Neuron (in vitro differentiated cells): ENCODE measurements around the gene PLAAT3.

ENCODE experiments used
- H2AFZ ChIP-seq: one replicate; pipeline ENCODE4 v1.6.1; 2013; ENCODE audit warnings: low read depth, mild to moderate bottlenecking, inconsistent platforms, low read length, moderate library complexity
- H3K27me3 ChIP-seq: one replicate; pipeline ENCODE4 v1.6.1; 2013; ENCODE audit warnings: low read length; ENCODE audit not compliant: insufficient read depth
- H3K36me3 ChIP-seq: one replicate; pipeline ENCODE4 v1.6.1; 2013; ENCODE audit warnings: low read length; ENCODE audit not compliant: insufficient read depth
- H3K4me1 ChIP-seq: one replicate; pipeline ENCODE4 v1.6.1; 2013; ENCODE audit warnings: low read length; ENCODE audit not compliant: insufficient read depth
- H3K4me3 ChIP-seq: 2 replicates; pipeline ENCODE4 v1.5.1; 2013; ENCODE audit warnings: mild to moderate bottlenecking, low read length, moderate library complexity
- H3K9me3 ChIP-seq: one replicate; pipeline ENCODE4 v1.6.1; 2013; ENCODE audit warnings: low read length

PLAAT3 gene

GRCh38 chr11:63572026-63572688 lies 42.1 kb downstream of the PLAAT3 start:
- H3K27me3 ChIP-seq: no peaks in the 10 kb centered on the region
- H2AFZ ChIP-seq: no peak overlapping the region
- no peaks in the 10 kb centered on the region for H3K36me3 ChIP-seq
- no peak overlapping the region for H3K4me3 ChIP-seq
- H3K4me1 ChIP-seq: peaks cover 16% of the 10 kb centered on the region
- H3K9me3 ChIP-seq: no peaks in the 10 kb centered on the region

- Histone ChIP-seq H2AFZ (no peak overlapping the region), H3K9me3 (no peaks in the 10 kb centered on the region), H3K27me3 (no peaks in the 10 kb centered on the region), H3K4me3 (no peak overlapping the region), H3K4me1 (peaks cover 11% of the 10 kb centered on the region), H3K36me3 (no peaks in the 10 kb centered on the region)
Observed at GRCh38 chr11:63569570-63569969, 44.7 kb downstream of the PLAAT3 start.

DNA sequence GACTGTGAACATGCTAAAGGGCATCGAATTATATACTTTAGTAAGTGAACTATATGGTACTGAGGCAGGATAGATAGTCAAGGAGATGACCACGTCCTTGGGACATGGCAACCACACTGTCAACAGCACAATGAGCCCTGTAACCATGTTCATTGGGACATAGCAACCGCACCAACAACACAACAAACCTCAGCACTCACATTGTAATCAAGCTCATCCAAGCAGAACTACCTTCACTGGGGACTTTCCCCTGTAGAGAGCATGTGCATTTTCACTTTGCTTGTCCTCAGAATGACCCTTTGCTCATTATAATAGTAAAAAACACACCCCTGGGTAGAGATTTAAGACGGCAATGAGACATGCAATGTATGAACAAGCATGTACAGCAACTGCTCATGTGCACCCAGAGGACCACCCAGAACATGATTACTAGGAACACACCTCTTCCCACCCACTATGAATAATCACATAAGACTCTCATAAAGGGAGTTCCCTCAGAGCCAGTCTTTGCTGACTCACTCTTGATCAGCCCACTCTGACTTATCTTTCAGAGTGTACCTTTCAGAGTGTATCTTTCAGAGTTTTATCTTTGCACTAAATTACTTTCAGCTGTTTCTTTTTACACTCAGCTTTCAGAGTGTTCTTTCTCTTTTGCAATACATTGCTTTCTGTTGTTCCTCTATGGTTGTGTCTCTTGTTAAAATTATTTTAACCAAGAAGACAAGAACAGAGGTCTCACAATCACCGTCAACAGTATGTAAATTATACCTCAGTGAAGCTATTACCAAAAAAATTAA lies 47.0 kb downstream of the PLAAT3 start:
- Histone ChIP-seq H3K27me3 (no peaks in the 10 kb centered on the region), H2AFZ (no peak overlapping the region), H3K4me1 (peaks cover 6% of the 10 kb centered on the region), H3K36me3 (no peaks in the 10 kb centered on the region), H3K4me3 (no peak overlapping the region), H3K9me3 (no peaks in the 10 kb centered on the region)

GRCh38 chr11:63564784-63565350 lies 49.4 kb downstream of the PLAAT3 start:
- H3K36me3 ChIP-seq: no peaks in the 10 kb centered on the region
- H2AFZ ChIP-seq: no peak overlapping the region
- no peaks in the 10 kb centered on the region for H3K9me3 ChIP-seq
- H3K4me3 ChIP-seq: no peak overlapping the region
- peaks cover 6% of the 10 kb centered on the region for H3K4me1 ChIP-seq
- H3K27me3 ChIP-seq: no peaks in the 10 kb centered on the region

DNA sequence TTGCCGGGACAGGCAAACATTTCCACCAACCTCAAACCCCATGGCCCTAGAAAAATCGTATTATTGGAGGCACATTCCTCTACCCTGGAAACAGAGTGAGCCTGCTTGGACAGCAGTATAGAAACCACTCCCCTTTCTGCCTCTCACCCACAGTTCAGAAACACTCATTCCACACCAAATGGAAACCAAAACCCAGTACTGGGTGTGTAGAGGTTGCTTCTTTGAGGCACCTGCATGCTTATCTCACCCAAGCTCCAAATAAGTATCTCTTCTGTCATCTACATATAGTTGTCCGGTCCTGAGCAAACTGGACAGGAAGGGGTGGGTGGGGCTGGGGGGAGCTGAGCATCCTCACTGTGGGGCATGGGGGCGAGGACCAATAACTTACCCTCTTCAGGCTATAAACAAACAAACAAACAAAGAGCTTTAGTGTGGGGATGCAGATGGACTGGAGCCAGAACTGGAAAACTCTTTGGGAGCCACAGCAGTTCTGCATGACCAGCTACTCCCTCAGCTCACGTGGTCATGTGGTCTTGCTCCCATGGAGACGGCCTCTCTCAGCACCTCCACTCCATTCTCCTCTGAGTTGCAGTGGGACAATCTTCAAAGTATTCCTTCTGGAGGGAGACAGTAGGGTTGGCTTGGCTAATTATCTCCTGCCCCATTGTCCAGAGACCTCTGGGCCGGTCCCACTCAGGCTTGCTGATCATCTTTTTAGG lies 50.0 kb downstream of the PLAAT3 start:
- H3K9me3 ChIP-seq: no peaks in the 10 kb centered on the region
- H2AFZ ChIP-seq: no peak overlapping the region
- peaks cover 4% of the 10 kb centered on the region for H3K27me3 ChIP-seq
- no peak overlapping the region for H3K4me3 ChIP-seq
- peaks cover 6% of the 10 kb centered on the region for H3K4me1 ChIP-seq
- no peaks in the 10 kb centered on the region for H3K36me3 ChIP-seq

GRCh38 chr11:63563201-63564055 lies 50.8 kb downstream of the PLAAT3 start, which contains the start of gene PLAAT2:
PLAAT2 (minus strand) TSS chr11:63563379; CDS start chr11:63563324, 55 bp downstream.
- Histone ChIP-seq H3K36me3 (no peaks in the 10 kb centered on the region), H3K9me3 (no peaks in the 10 kb centered on the region), H3K4me3 (no peak within 1 kb of the TSS), H3K27me3 (peaks cover 4% of the 10 kb centered on the region), H2AFZ (no peak within 1 kb of the TSS), H3K4me1 (peaks cover 6% of the 10 kb centered on the region)

DNA sequence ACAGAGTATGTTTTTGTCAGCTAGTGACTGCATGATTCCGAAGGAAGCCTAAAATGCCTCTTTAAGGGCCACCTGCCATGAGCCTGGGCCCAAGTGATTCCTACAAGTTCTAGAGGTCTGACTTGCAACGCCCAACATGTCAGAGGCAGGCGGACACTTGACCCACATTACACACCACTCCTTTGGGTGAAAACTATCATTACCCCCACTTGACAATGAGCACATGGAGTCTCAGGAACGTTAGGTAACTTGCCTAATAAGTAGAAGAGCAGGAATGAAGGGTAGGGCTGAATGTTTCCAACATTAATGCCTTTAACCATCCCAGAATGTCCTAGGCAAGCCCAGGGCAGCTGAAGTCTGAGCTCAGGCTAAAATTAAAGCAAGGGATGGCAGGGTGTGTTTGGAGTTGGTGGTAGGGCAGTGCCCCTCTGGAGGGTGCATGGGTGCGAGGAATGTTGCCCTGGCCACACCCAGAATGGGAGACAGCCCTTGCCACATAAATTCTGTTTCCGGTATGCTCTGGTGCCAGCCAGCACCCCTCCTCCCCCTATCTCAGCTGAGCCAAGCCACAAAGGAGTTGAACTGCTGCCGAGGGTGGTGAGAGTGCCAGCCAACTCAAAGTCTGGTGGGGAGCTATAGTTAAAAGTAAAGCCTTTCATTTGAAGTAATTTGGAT lies 53.6 kb downstream of the PLAAT3 start:
- H3K4me3 ChIP-seq: no peak overlapping the region

DNA sequence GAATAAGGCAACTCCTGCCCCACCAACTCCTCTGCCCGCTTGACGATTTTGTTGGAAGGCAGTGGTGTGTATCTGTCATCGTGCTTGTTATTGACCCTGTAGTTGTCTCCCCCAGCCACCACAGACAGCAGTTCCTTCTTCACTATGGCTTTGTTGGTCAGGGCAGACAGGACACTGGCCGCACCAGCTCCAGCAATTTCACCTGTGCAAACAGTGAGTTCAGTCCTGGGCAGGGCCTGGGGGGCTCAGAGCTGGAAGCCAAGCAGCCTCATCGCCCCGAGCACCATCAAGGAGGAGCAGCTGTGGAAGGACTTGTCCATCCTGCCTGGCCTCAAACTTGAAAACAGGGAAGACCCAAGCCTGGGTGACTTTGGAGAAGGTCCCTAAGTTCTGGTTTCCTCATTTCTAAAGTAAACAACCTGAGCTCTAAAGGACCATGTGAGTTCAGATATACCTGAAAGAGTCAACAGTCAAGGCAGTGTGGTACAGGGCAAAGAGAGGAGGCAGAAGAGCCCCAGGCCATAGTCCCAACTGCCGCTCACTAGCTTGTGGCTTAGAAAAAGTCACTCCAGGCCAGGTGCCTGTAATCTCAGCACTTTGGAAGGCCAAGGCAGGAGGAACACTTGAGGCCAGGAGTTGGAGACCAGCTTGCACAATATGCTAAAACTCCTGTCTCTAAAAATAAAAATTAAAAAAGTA lies 55.6 kb downstream of the PLAAT3 start:
- Histone ChIP-seq H3K4me1 (peaks cover 20% of the 10 kb centered on the region), H2AFZ (no peak overlapping the region), H3K4me3 (no peak overlapping the region), H3K9me3 (no peaks in the 10 kb centered on the region), H3K36me3 (no peaks in the 10 kb centered on the region), H3K27me3 (peaks cover 4% of the 10 kb centered on the region)

More for the DNA sequence above, 53.6 kb downstream of the PLAAT3 start:
- H3K4me1 ChIP-seq: peaks cover 10% of the 10 kb centered on the region
- no peaks in the 10 kb centered on the region for H3K36me3 ChIP-seq
- peaks cover 4% of the 10 kb centered on the region for H3K27me3 ChIP-seq
- H2AFZ ChIP-seq: no peak overlapping the region
- H3K9me3 ChIP-seq: no peaks in the 10 kb centered on the region

DNA sequence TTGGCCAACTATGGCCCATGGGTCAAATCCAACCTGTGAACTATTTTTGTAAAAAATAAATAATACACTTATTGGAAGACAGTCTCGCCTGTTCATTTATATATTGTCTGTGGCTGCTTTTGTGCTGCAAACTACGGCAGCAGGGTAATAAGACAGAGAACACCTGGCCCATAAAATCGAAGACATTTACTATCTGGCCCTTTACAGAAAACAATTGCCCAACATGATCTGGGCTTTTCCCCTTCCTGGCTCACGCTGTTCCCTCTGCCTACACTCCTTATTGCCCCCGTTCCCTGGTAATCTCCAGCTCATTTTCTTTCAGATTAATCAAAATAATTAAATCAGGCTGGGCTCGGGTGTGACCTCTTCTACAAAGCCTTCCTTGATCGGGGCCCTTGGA lies 56.7 kb downstream of the PLAAT3 start:
- peaks cover 4% of the 10 kb centered on the region for H3K27me3 ChIP-seq
- no peaks in the 10 kb centered on the region for H3K9me3 ChIP-seq
- no peak overlapping the region for H2AFZ ChIP-seq
- H3K36me3 ChIP-seq: no peaks in the 10 kb centered on the region
- H3K4me3 ChIP-seq: no peak overlapping the region
- peaks cover 22% of the 10 kb centered on the region for H3K4me1 ChIP-seq

GRCh38 chr11:63556404-63557013 lies 57.7 kb downstream of the PLAAT3 start:
- Histone ChIP-seq H2AFZ (no peak overlapping the region), H3K4me3 (no peak overlapping the region), H3K4me1 (peaks cover 22% of the 10 kb centered on the region), H3K9me3 (no peaks in the 10 kb centered on the region), H3K36me3 (no peaks in the 10 kb centered on the region), H3K27me3 (peaks cover 4% of the 10 kb centered on the region)

DNA sequence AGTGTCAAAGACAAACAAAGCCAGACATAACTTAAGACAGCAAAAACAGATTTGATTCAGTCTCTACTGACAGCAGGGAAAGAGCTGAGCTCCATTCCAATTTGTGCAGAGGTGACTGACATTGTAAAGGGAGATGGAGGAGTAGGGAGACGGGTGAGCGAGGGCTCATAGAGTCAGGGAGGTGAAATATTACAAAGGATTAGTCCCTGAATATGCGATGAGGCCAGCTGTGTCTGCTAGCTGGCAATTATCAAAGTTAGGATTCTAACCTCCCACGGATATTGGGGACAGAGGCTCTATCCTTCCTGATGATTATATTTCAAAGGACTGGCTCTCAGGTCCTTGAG lies 59.4 kb downstream of the PLAAT3 start:
- no peaks in the 10 kb centered on the region for H3K36me3 ChIP-seq
- no peak overlapping the region for H3K4me3 ChIP-seq
- H3K4me1 ChIP-seq: peaks cover 22% of the 10 kb centered on the region
- H2AFZ ChIP-seq: no peak overlapping the region
- H3K27me3 ChIP-seq: peaks cover 4% of the 10 kb centered on the region
- no peaks in the 10 kb centered on the region for H3K9me3 ChIP-seq
